Effector memory CD8-positive, alpha-beta T cell (primary cell): ENCODE results near the gene SIDT1.

Experiments used
- ATAC-seq: fragments of 150-1000 bp; cut with Tn5 transposase; replicated peaks from 2 replicates; pipeline ENCODE4 v1.10.0; 2021; ENCODE audit warnings: mild to moderate bottlenecking, moderate library complexity
- DNase-seq, 3 experiments: peaks; one replicate each; pipeline ENCODE4 v3.0.0; 2021
- H3K27ac Mint-ChIP-seq, 2 donors: one replicate each; pipeline ENCODE4 v1.8.0; 2022; ENCODE audit warnings: mild to moderate bottlenecking in 2 of 2, mixed read lengths in 2 of 2, moderate library complexity in 2 of 2
- H3K27me3 Mint-ChIP-seq, 2 donors: one replicate each; pipeline ENCODE4 v1.8.0; 2022; ENCODE audit warnings: mixed read lengths in 2 of 2
- H3K36me3 Mint-ChIP-seq: one replicate; pipeline ENCODE4 v1.8.0; 2022; ENCODE audit warnings: mild to moderate bottlenecking, moderate library complexity, mixed read lengths; ENCODE audit not compliant: insufficient read depth
- H3K4me1 Mint-ChIP-seq, 2 donors: one replicate each; pipeline ENCODE4 v1.8.0; 2022; ENCODE audit warnings: low read depth in 2 of 2, mixed read lengths in 2 of 2
- H3K4me3 Mint-ChIP-seq, 2 donors: one replicate each; pipeline ENCODE4 v1.8.0; 2022; ENCODE audit warnings: mild to moderate bottlenecking in 2 of 2, mixed read lengths in 2 of 2, moderate library complexity in 2 of 2
- H3K9me3 Mint-ChIP-seq, 2 donors: one replicate each; pipeline ENCODE4 v1.8.0; 2022; ENCODE audit warnings: mixed read lengths in 2 of 2

The SIDT1 gene

GRCh38 chr3:113556316-113556945, 24.1 kb downstream of the SIDT1 start:
- Mint-ChIP-seq H3K4me3 (no peak overlapping the region), H3K36me3 (peaks cover 16% of the 10 kb centered on the region), H3K27me3 (no peaks in the 10 kb centered on the region), H3K4me1 (peaks cover 30 to 41% of the 10 kb centered on the region in 2 donors), H3K9me3 (no peaks in the 10 kb centered on the region), H3K27ac (peak overlapping the region in 1 of 2 donors; percentile 57)
- no peak for DNase-seq
- no peak for ATAC-seq

GRCh38 chr3:113556946-113557335, 24.6 kb downstream of the SIDT1 start:
- Mint-ChIP-seq H3K27ac (peak overlapping the region in 1 of 2 donors; percentile 64), H3K4me1 (peaks cover 34 to 45% of the 10 kb centered on the region in 2 donors), H3K4me3 (no peak overlapping the region)

GRCh38 chr3:113557374-113557773, 25.0 kb downstream of the SIDT1 start:
- peaks cover 32 to 43% of the 10 kb centered on the region in 2 donors for H3K4me1 Mint-ChIP-seq
- DNase-seq (no peak), ATAC-seq (no peak)
- no peaks in the 10 kb centered on the region for H3K9me3 Mint-ChIP-seq
- no peaks in the 10 kb centered on the region for H3K27me3 Mint-ChIP-seq
- no peak overlapping the region for H3K4me3 Mint-ChIP-seq
- H3K36me3 Mint-ChIP-seq: peaks cover 16% of the 10 kb centered on the region
- peak overlapping the region in 1 of 2 donors; percentile 64 for H3K27ac Mint-ChIP-seq

More at GRCh38 chr3:113556946-113557335, 24.6 kb downstream of the SIDT1 start:
- no peaks in the 10 kb centered on the region for H3K27me3 Mint-ChIP-seq
- ATAC-seq (no peak), DNase-seq (no peak)
- H3K36me3 Mint-ChIP-seq: peaks cover 16% of the 10 kb centered on the region
- H3K9me3 Mint-ChIP-seq: no peaks in the 10 kb centered on the region

- Mint-ChIP-seq H3K9me3 (no peaks in the 10 kb centered on the region), H3K36me3 (peaks cover 7% of the 10 kb centered on the region), H3K4me1 (peaks cover 29 to 51% of the 10 kb centered on the region in 2 donors), H3K27me3 (no peaks in the 10 kb centered on the region), H3K27ac (peak overlapping the region in 1 of 2 donors; percentile 92), H3K4me3 (no peak overlapping the region)
- DNase-seq (no peak), ATAC-seq (no peak)
Measured at GRCh38 chr3:113559009-113559408, 26.7 kb downstream of the SIDT1 start.

GRCh38 chr3:113560271-113560670, 27.9 kb downstream of the SIDT1 start:
- peak overlapping the region; percentile 87 to 92 for H3K27ac Mint-ChIP-seq
- peaks cover 32 to 58% of the 10 kb centered on the region in 2 donors for H3K4me1 Mint-ChIP-seq

GRCh38 chr3:113560831-113561623, 28.7 kb downstream of the SIDT1 start:
- Mint-ChIP-seq H3K36me3 (peaks cover 2% of the 10 kb centered on the region), H3K27me3 (no peaks in the 10 kb centered on the region), H3K27ac (peak overlapping the region; percentile 87 to 92), H3K4me1 (peaks cover 32 to 62% of the 10 kb centered on the region in 2 donors), H3K4me3 (peak overlapping the region in 1 of 2 donors; percentile 25), H3K9me3 (no peaks in the 10 kb centered on the region)
- ATAC-seq (peak; percentile 75), DNase-seq (no peak)

More at GRCh38 chr3:113560271-113560670, 27.9 kb downstream of the SIDT1 start:
- Mint-ChIP-seq H3K9me3 (no peaks in the 10 kb centered on the region), H3K4me3 (peak overlapping the region; percentile 25 to 36), H3K36me3 (peaks cover 2% of the 10 kb centered on the region), H3K27me3 (no peaks in the 10 kb centered on the region)
- ATAC-seq: no peak
- DNase-seq: no peak

GRCh38 chr3:113565555-113565954, 33.2 kb downstream of the SIDT1 start:
- H3K9me3 Mint-ChIP-seq: no peaks in the 10 kb centered on the region
- DNase-seq (no peak), ATAC-seq (no peak)
- no peaks in the 10 kb centered on the region for H3K27me3 Mint-ChIP-seq
- peaks cover 13 to 42% of the 10 kb centered on the region in 2 donors for H3K4me1 Mint-ChIP-seq
- peak overlapping the region; percentile 69 to 72 for H3K27ac Mint-ChIP-seq
- H3K36me3 Mint-ChIP-seq: peaks cover 24% of the 10 kb centered on the region
- H3K4me3 Mint-ChIP-seq: no peak overlapping the region

GRCh38 chr3:113570158-113570557, 37.8 kb downstream of the SIDT1 start:
- Mint-ChIP-seq H3K9me3 (no peaks in the 10 kb centered on the region), H3K4me3 (no peak overlapping the region), H3K4me1 (peaks cover 0 to 26% of the 10 kb centered on the region in 2 donors), H3K27ac (peak overlapping the region in 1 of 2 donors; percentile 80), H3K36me3 (peaks cover 25% of the 10 kb centered on the region), H3K27me3 (no peaks in the 10 kb centered on the region)
- DNase-seq (no peak), ATAC-seq (no peak)

GRCh38 chr3:113571360-113571759, 39.0 kb downstream of the SIDT1 start:
- Mint-ChIP-seq H3K36me3 (peaks cover 25% of the 10 kb centered on the region), H3K27ac (peak overlapping the region; percentile 52 to 80), H3K4me1 (peaks cover 0 to 21% of the 10 kb centered on the region in 2 donors), H3K4me3 (no peak overlapping the region), H3K9me3 (no peaks in the 10 kb centered on the region), H3K27me3 (no peaks in the 10 kb centered on the region)
- ATAC-seq (no peak), DNase-seq (no peak)

GRCh38 chr3:113573728-113574127, 41.4 kb downstream of the SIDT1 start:
- DNase-seq: no peak
- Mint-ChIP-seq H3K9me3 (no peaks in the 10 kb centered on the region), H3K4me3 (no peak overlapping the region), H3K27ac (peak overlapping the region; percentile 52 to 80), H3K27me3 (no peaks in the 10 kb centered on the region), H3K4me1 (peaks cover 0 to 18% of the 10 kb centered on the region in 2 donors), H3K36me3 (peaks cover 21% of the 10 kb centered on the region)
- ATAC-seq: no peak

- no peak for DNase-seq
- Mint-ChIP-seq H3K4me1 (peaks cover 0 to 18% of the 10 kb centered on the region in 2 donors), H3K36me3 (peaks cover 17% of the 10 kb centered on the region), H3K27me3 (no peaks in the 10 kb centered on the region), H3K27ac (peak overlapping the region; percentile 52 to 80), H3K9me3 (no peaks in the 10 kb centered on the region), H3K4me3 (no peak overlapping the region)
- no peak for ATAC-seq
Measured at GRCh38 chr3:113574213-113574612, 41.9 kb downstream of the SIDT1 start.

GRCh38 chr3:113575206-113575605, 42.9 kb downstream of the SIDT1 start:
- Mint-ChIP-seq H3K4me1 (peaks cover 0 to 18% of the 10 kb centered on the region in 2 donors), H3K36me3 (peaks cover 8% of the 10 kb centered on the region), H3K27me3 (no peaks in the 10 kb centered on the region), H3K9me3 (no peaks in the 10 kb centered on the region), H3K4me3 (no peak overlapping the region), H3K27ac (peak overlapping the region; percentile 52 to 78)
- DNase-seq (no peak), ATAC-seq (no peak)

- ATAC-seq (no peak), DNase-seq (no peak)
- H3K4me1 Mint-ChIP-seq: peaks cover 0 to 2% of the 10 kb centered on the region in 2 donors
- no peak overlapping the region for H3K4me3 Mint-ChIP-seq
- H3K36me3 Mint-ChIP-seq: peaks cover 55% of the 10 kb centered on the region
- no peaks in the 10 kb centered on the region for H3K9me3 Mint-ChIP-seq
- no peak overlapping the region for H3K27ac Mint-ChIP-seq
- H3K27me3 Mint-ChIP-seq: no peaks in the 10 kb centered on the region
Measured at GRCh38 chr3:113585228-113585627, 52.9 kb downstream of the SIDT1 start.

GRCh38 chr3:113585720-113586119, 53.4 kb downstream of the SIDT1 start:
- Mint-ChIP-seq H3K9me3 (no peaks in the 10 kb centered on the region), H3K27ac (no peak overlapping the region), H3K4me1 (peaks cover 0 to 2% of the 10 kb centered on the region in 2 donors), H3K27me3 (no peaks in the 10 kb centered on the region), H3K4me3 (no peak overlapping the region), H3K36me3 (peaks cover 60% of the 10 kb centered on the region)
- no peak for DNase-seq
- ATAC-seq: no peak
